CD4-positive, alpha-beta T cell treated with Interleukin-17A for 1 hour (primary cell): Measurements from ENCODE around the gene LSMEM2.
"Not testable (repeated sequence)": the region's sequence is repeated elsewhere in the genome, so short reads cannot be mapped to it uniquely, and the experiment has no call there.

Experiments used
- DNase-seq: peaks from one replicate; pipeline ENCODE4 v3.0.0-alpha.2; 2020

LSMEM2 gene

GRCh38 chr3:50266017-50266416 is 12.9 kb upstream of the LSMEM2 start:
- DNase-seq = no peak

- DNase-seq = no peak
Measured at GRCh38 chr3:50266836-50267235, 12.1 kb upstream of the LSMEM2 start.

DNA sequence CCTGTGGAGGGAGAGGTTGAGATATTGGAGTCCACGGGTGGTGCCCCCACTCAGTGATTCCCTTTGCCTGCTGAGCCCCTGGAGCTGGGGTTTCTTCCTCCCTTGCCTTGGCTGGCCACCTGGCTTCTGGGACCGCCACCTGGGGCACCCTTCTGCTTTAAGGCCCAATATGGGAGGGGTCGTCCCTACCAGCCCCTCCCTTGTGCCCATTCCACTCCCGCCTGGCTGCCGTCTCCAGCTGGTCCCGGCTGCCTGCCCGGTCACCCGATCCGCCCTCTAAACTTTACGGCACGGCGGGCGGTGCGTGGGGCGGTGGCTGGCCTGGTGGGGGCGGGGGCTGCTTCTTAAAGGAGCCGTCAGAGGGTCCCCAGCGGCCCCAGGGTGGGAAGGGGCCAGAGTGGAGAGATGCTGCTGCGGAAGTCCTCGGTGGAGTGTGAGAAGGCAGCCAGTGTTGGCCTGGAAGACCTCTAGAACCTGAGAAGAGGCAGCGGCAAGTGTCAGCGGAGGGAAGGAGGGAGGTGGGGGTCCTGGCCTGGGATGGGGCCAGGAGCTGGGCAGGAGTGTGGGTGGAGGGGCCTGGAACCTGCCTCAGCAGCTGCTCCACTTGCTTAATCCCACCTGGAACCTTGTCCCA is 11.5 kb upstream of the LSMEM2 start:
- no peak for DNase-seq

- no peak for DNase-seq
Measured at GRCh38 chr3:50268276-50268675, 10.6 kb upstream of the LSMEM2 start.

GRCh38 chr3:50268703-50269451 is 10.0 kb upstream of the LSMEM2 start, which contains the start of gene SEMA3B:
Gene SEMA3B (plus strand): TSS chr3:50269147. CDS start chr3:50269241, 94 bp downstream.
- DNase-seq = no peak

GRCh38 chr3:50269460-50269859 is 9.4 kb upstream of the LSMEM2 start:
- no peak for DNase-seq

- DNase-seq = no peak
Measured at GRCh38 chr3:50269977-50270413, 8.9 kb upstream of the LSMEM2 start.

DNA sequence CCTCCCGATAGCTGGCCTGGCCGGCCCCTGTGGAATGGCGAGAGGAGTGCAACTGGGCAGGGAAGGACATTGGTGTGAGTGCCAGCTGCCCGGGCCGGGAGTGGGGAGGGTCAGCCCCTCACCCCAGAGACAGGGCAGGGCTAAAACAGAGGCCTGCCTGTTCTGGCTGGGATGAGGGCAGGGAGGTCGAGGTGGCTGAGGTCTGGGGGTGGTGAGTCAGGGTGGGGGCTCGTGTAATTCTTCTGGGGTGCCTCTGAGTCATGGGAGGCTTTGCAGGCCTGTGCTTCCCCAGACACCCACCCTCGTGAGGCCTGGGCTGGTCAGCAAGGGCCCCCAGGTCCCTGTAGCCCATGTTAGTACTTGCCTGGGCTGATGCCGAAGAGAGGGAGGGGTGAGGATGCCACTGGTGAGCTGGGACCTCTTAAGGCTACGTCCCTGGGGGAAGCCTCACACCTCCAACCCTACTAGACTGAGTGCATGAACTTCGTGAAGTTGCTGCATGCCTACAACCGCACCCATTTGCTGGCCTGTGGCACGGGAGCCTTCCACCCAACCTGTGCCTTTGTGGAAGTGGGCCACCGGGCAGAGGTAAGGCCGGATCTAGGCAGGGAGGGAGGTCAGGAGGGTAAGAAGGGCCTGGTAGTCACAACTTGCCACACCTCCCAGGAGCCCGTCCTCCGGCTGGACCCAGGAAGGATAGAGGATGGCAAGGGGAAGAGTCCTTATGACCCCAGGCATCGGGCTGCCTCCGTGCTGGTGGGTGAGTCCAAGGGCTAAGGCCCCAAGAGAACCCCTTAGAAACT is 8.3 kb upstream of the LSMEM2 start:
- DNase-seq = no peak

GRCh38 chr3:50271314-50271936 is 7.5 kb upstream of the LSMEM2 start:
- no peak for DNase-seq

GRCh38 chr3:50272538-50272910 is 6.4 kb upstream of the LSMEM2 start:
- not testable (repeated sequence) for DNase-seq

DNA sequence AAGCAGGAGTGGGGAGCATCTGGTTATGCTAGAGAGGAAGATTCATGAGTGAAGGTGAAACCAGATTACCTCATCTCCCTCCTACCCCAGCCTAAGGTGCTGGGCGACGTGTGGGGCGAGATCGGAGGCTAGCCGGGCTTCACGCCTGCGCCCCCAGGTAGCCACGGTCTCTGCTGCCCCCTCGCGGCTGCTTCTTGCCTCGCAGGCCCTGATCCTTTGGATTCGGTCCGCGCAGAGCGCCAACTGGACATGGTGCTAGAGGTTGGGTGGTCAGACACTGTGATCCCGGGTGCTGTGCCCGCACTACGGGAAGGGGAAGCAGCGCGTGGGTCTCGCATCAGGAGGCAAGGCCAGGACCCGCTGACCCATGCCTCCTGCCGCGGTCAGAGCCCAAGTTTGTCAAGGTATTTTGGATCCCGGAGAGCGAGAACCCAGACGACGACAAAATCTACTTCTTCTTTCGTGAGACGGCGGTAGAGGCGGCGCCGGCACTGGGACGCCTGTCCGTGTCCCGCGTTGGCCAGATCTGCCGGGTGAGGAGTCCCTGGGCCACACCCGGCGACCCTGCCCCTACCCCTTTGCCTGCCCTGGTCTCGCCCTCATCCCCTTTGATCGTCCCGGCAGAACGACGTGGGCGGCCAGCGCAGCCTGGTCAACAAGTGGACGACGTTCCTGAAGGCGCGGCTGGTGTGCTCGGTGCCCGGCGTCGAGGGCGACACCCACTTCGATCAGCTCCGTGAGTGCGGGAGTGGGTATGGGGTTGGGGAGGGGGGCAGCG is 5.8 kb upstream of the LSMEM2 start:
- DNase-seq = peak; percentile 86

DNA sequence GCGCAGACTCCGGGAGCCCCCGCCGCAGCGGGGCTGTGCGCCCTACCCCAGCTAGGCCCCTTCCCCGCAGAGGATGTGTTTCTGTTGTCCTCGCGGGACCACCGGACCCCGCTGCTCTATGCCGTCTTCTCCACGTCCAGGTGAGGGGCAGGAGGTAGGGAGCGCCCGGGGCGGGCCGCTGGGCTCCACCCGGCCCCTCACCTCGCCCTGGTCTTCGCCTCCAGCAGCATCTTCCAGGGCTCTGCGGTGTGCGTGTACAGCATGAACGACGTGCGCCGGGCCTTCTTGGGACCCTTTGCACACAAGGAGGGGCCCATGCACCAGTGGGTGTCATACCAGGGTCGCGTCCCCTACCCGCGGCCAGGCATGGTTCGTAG is 5.2 kb upstream of the LSMEM2 start:
- DNase-seq = no peak

- peak; percentile 74 for DNase-seq
Measured at GRCh38 chr3:50274371-50275104, 4.3 kb upstream of the LSMEM2 start.

DNA sequence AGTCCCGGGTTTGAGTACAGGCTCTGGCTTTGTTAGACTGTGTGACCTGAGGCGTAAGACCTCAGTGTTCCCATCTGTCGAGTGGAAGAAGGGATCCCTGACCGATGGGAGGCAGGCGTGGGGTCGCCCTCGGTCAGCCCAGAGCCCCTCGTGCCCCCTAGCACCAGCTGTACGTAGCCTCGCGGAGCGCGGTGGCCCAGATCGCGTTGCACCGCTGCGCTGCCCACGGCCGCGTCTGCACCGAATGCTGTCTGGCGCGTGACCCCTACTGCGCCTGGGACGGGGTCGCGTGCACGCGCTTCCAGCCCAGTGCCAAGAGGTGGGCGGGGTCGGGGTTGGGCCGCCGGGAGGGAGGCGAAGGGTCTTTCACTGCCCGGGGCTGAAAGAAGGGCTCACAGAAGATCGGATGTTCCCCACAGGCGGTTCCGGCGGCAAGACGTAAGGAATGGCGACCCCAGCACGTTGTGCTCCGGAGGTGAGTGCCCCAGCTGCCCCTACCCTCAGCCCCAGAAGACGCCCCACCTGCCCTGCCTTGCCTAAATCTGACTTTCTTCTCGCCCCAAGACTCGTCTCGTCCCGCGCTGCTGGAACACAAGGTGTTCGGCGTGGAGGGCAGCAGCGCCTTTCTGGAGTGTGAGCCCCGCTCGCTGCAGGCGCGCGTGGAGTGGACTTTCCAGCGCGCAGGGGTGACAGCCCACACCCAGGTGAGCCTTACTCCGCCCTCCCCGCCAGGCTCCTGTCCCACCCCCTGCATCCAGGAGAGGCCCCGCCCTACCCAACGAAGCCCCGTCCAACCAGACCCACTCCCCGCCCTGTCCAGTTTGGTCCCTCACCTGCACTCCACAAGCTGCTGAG is 3.5 kb upstream of the LSMEM2 start:
- DNase-seq = no peak

GRCh38 chr3:50275996-50276761 is 2.7 kb upstream of the LSMEM2 start:
- DNase-seq = no peak

DNA sequence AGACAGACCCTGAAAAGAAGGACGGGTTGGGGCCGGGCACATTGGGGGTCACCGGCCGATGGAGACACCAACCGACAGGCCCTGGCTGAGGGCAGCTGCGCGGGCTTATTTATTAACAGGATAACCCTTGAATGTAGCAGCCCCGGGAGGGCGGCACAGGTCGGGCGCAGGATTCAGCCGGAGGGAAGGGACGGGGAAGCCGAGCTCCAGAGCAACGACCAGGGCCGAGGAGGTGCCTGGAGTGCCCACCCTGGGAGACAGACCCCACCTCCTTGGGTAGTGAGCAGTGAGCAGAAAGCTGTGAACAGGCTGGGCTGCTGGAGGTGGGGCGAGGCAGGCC is 2.2 kb upstream of the LSMEM2 start:
- DNase-seq = no peak

DNA sequence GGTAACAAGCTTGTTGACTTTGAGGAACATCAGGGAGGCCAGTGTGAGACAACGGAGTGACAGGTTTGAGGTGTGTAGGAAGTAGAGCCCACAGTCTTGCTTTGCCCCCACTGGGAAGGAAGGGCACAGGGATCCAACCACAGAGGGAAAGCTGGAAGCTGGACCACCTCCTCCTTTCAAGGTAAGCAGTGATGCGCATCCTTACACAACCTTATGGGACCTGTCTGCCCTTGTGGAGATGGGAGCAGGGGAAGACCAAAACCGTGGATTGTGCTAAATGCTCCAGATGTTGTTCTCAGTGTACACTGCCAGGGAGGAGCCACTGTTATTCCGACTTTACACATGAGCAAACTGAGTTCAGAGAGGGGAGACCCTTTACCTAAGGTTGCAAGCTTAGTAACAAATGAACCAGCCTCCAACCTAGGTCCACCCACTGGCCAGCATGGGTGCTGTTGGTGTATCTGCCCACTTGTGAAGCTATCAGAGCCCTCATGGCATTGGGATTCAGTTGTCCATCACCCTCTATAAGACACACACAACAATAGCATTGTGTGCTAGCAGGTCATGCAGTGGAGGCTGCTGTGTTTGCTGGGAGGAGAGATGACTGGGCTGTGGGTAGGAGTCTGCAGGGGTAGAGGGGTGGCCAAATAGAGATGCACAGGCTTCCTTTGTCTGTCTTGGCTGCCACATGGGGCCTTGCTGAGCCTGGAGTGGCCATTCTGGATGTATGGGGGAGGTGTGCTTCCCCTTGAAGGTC is 586 bp upstream of the LSMEM2 start:
- DNase-seq = no peak

- no peak for DNase-seq
Measured at GRCh38 chr3:50279255-50280016, 549 bp downstream of the LSMEM2 start.

GRCh38 chr3:50284121-50284520 is 5.2 kb downstream of the LSMEM2 start:
- not testable (repeated sequence) for DNase-seq
